PC-3 (cell line): ENCODE data around the gene CHKA. TPM values are rescaled to one million over a fixed set of nuclear protein-coding genes. Genes with fewer than 3 reads are reported as not detected.

Source experiments
- ATAC-seq: fragments of 200-7000 bp; cut with Tn5 transposase; 2 replicates; pipeline ENCODE4 v1.9.1; 2020; ENCODE audit warnings: mild to moderate bottlenecking, moderate library complexity
- BruUV-seq: library from RNA; stranded (reverse); fragments of 400-500 nt; replicated peaks from 2 replicates; lab custom pipeline; 2021; lab: Mats Ljungman, UMichigan
- CTCF ChIA-PET: fragments of 300-600 bp; sonication (Branson Sonifier 250); formaldehyde crosslinking; loops from one replicate; lab custom pipeline; 2022; ENCODE audit warnings: antibody characterized with exemption; lab: Charles Lee
- POLR2A ChIA-PET: fragments of 300-600 bp; sonication (Branson Sonifier 250); formaldehyde crosslinking; loops from one replicate; lab custom pipeline; 2022; ENCODE audit warnings: antibody characterized with exemption; ENCODE audit not compliant: unreplicated experiment; lab: Charles Lee
- DNase-seq: peaks from one replicate; pipeline ENCODE4 v3.0.0-alpha.2; 2015
- H2AFZ ChIP-seq: fragments of 300-600 bp; sonication (generic); 2 replicates; pipeline ENCODE4 v1.6.0; 2016; ENCODE audit warnings: antibody characterized with exemption, low read length
- H3F3A ChIP-seq: fragments of 300-600 bp; sonication (generic); one replicate; pipeline ENCODE4 v1.6.0; 2017; ENCODE audit warnings: antibody characterized with exemption, low read length, control low read depth, mild to moderate bottlenecking; ENCODE audit not compliant: unreplicated experiment
- H3K27ac ChIP-seq: fragments of 300-600 bp; sonication (generic); 2 replicates; pipeline ENCODE4 v1.5.1; 2016; ENCODE audit warnings: mild to moderate bottlenecking, low read length
- H3K27me3 ChIP-seq: fragments of 300-600 bp; sonication (generic); 2 replicates; pipeline ENCODE4 v1.6.1; 2016; ENCODE audit warnings: low read length, mixed read lengths
- H3K36me3 ChIP-seq: fragments of 300-600 bp; sonication (generic); 2 replicates; pipeline ENCODE4 v1.6.1; 2016; ENCODE audit warnings: low read depth, mixed run types, low read length, mixed read lengths
- H3K4me1 ChIP-seq: fragments of 300-600 bp; sonication (generic); 2 replicates; pipeline ENCODE4 v1.5.1; 2016; ENCODE audit warnings: low read length; ENCODE audit not compliant: insufficient read depth
- H3K4me2 ChIP-seq: fragments of 300-600 bp; sonication (generic); 2 replicates; pipeline ENCODE4 v1.6.0; 2016; ENCODE audit warnings: low read length
- H3K4me3 ChIP-seq: fragments of 300-600 bp; sonication (generic); 2 replicates; pipeline ENCODE4 v1.5.1; 2016; ENCODE audit warnings: mild to moderate bottlenecking, low read length, mixed read lengths
- H3K79me2 ChIP-seq: fragments of 300-600 bp; sonication (generic); 2 replicates; pipeline ENCODE4 v1.6.1; 2017; ENCODE audit warnings: low read length, mixed read lengths
- H3K9ac ChIP-seq: fragments of 300-600 bp; sonication (generic); 2 replicates; pipeline ENCODE4 v1.6.0; 2016; ENCODE audit warnings: mild to moderate bottlenecking, low read length
- H3K9me2 ChIP-seq: fragments of 300-600 bp; sonication (generic); replicated peaks from 2 replicates; pipeline ENCODE4 v1.6.1; 2016; ENCODE audit warnings: mixed run types, low read length, mixed read lengths
- H3K9me3 ChIP-seq: fragments of 300-600 bp; sonication (generic); 2 replicates; pipeline ENCODE4 v1.6.1; 2016; ENCODE audit warnings: low read length, mixed read lengths
- H4K20me1 ChIP-seq: fragments of 300-600 bp; sonication (generic); 2 replicates; pipeline ENCODE4 v1.6.1; 2016; ENCODE audit warnings: low read length, mixed read lengths
- EZH2 ChIP-seq: fragments of 300-600 bp; sonication (generic); IDR thresholded peaks from one replicate; pipeline ENCODE4 v1.6.1; 2017; ENCODE audit warnings: antibody characterized with exemption, mild to moderate bottlenecking, low read length; ENCODE audit not compliant: unreplicated experiment
- EZH2phosphoT487 ChIP-seq: fragments of 300-600 bp; sonication (generic); IDR thresholded peaks from 2 replicates; pipeline ENCODE4 v1.6.1; 2018; ENCODE audit warnings: mild to moderate bottlenecking, antibody characterized with exemption, low read length, borderline replicate concordance
- intact Hi-C: fragments of 100-400 bp; cut with micrococcal nuclease; formaldehyde crosslinking; loops from 2 replicates; pipeline ENCODE4 v1.9.0; 2023
- total RNA-seq: library from RNA; depleted of rRNA; stranded (reverse); fragments of >200 nt; gene quantifications from 2 replicates; pipeline ENCODE4 v1.2.3, GENCODE V29; 2014
- TF ChIP-seq, protein P1 (sequence below): fragments of 300-600 bp; sonication (generic); conservative IDR thresholded peaks from 2 replicates; pipeline ENCODE4 v1.5.1; 2017; ENCODE audit warnings: antibody characterized with exemption, low read depth, mild to moderate bottlenecking, low read length

Gene CHKA
- total RNA-seq, 1 experiment from 2014 or later: 57.5 TPM

DNA sequence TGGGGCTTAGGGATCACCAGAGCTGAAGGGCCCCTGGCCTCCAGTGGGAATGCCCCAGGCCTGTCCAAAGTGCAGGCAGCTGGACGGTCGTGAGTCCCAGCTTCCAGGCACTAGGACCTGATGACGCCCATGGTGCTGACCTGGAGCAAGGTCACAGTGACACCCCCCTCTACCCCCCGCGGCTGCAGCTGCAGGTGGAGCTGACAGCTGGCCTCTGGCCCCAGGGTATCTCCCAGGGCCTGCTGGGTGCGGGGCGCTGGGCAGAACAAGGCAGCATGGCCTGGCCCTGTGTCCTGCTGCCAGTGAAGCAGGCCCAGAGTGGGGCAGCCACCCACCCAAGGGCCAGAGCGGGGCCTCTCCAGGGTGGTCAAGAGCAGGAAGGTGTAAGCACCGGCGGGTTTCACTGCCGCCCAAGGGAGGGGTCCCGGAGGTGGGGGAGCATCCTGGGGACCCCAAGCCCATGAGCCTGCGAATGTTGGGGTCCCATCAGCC lies 82.9 kb downstream of the CHKA start:
- H2AFZ ChIP-seq: peak overlapping the region; percentile 74
- peak overlapping the region; percentile 7; the same call in 1 of the 2 replicates for H3K27ac ChIP-seq

GRCh38 chr11:68037411-68038225 lies 83.6 kb downstream of the CHKA start:
- Histone ChIP-seq H4K20me1 (no peaks in the 10 kb centered on the region), H2AFZ (no peak overlapping the region), H3K4me3 (no peak overlapping the region), H3K27ac (no peak overlapping the region), H3K9me2 (no peaks in the 10 kb centered on the region), H3K9me3 (no peaks in the 10 kb centered on the region), H3F3A (no peaks in the 10 kb centered on the region), H3K79me2 (peaks cover 48% of the 10 kb centered on the region), H3K4me1 (peaks cover 26% of the 10 kb centered on the region), H3K9ac (no peak overlapping the region), H3K4me2 (no peak overlapping the region), H3K36me3 (peaks cover 11% of the 10 kb centered on the region), H3K27me3 (no peaks in the 10 kb centered on the region)
- BruUV-seq: no TSS peak
- intact Hi-C loops: loop anchor here (5.0 kb wide), 1 partner anchor 85 kb away; the partner anchor contains the start of gene CHKA
- no peak for DNase-seq
- ChIA-PET POLR2A (interaction anchor here (0.6 kb wide), 1 partner anchor 9 kb away, joined by 27 read pairs; no protein-coding TSS in a partner anchor), CTCF (no interaction called here)
- TF ChIP-seq, protein P1, sequence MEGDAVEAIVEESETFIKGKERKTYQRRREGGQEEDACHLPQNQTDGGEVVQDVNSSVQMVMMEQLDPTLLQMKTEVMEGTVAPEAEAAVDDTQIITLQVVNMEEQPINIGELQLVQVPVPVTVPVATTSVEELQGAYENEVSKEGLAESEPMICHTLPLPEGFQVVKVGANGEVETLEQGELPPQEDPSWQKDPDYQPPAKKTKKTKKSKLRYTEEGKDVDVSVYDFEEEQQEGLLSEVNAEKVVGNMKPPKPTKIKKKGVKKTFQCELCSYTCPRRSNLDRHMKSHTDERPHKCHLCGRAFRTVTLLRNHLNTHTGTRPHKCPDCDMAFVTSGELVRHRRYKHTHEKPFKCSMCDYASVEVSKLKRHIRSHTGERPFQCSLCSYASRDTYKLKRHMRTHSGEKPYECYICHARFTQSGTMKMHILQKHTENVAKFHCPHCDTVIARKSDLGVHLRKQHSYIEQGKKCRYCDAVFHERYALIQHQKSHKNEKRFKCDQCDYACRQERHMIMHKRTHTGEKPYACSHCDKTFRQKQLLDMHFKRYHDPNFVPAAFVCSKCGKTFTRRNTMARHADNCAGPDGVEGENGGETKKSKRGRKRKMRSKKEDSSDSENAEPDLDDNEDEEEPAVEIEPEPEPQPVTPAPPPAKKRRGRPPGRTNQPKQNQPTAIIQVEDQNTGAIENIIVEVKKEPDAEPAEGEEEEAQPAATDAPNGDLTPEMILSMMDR: no peak
- TF ChIP-seq EZH2: no peak
- TF ChIP-seq EZH2phosphoT487: no peak
- ATAC-seq: no peak

More for the DNA sequence above, 82.9 kb downstream of the CHKA start:
- Histone ChIP-seq H3K4me2 (peak overlapping the region; percentile 96), H3F3A (no peaks in the 10 kb centered on the region), H3K9ac (peak overlapping the region; percentile 84), H3K4me3 (peak overlapping the region; percentile 78), H3K27me3 (no peaks in the 10 kb centered on the region), H3K9me2 (no peaks in the 10 kb centered on the region), H3K4me1 (peaks cover 26% of the 10 kb centered on the region), H4K20me1 (no peaks in the 10 kb centered on the region), H3K9me3 (no peaks in the 10 kb centered on the region), H3K79me2 (peaks cover 42% of the 10 kb centered on the region), H3K36me3 (peaks cover 11% of the 10 kb centered on the region)
- BruUV-seq: TSS peak; percentile 87
- DNase-seq (no peak), ATAC-seq (peak; percentile 18)
- TF ChIP-seq EZH2: no peak
- TF ChIP-seq, protein P1: no peak
- no peak for TF ChIP-seq EZH2phosphoT487
- ChIA-PET POLR2A (no interaction called here), CTCF (no interaction called here)
- intact Hi-C loops: loop anchor here (5.0 kb wide), 1 partner anchor 84 kb away; the partner anchor contains the start of gene CHKA
